GM12878 (cell line): ENCODE measurements around the gene TENT4B. TPM values are rescaled to one million over a fixed set of nuclear protein-coding genes. Genes with fewer than 3 reads are reported as not detected.

Experiments used
- ATAC-seq: fragments of 200-7000 bp; cut with Tn5 transposase; 3 replicates; pipeline ENCODE4 v1.9.1; 2020; ENCODE audit warnings: mild to moderate bottlenecking, moderate library complexity
- BruUV-seq: library from RNA; stranded (reverse); fragments of 400-500 nt; replicated peaks from 2 replicates; lab custom pipeline; 2021; lab: Mats Ljungman, UMichigan
- CTCF ChIA-PET: fragments of 300-600 bp; sonication (Branson Sonifier 250); formaldehyde crosslinking; extraction: SDS; loops from one replicate; lab custom pipeline; 2021; ENCODE audit warnings: inconsistent platforms; lab: Yijun Ruan, JAX
- POLR2A ChIA-PET: fragments of 350-600 bp; formaldehyde crosslinking; extraction: SDS; loops from one replicate; lab custom pipeline; 2021; ENCODE audit warnings: inconsistent platforms; lab: Charles Lee
- RAD21 ChIA-PET: fragments of 300-600 bp; sonication (Branson Sonifier 250); formaldehyde crosslinking; loops from one replicate; lab custom pipeline; 2023; ENCODE audit warnings: antibody characterized with exemption; ENCODE audit not compliant: unreplicated experiment; lab: Charles Lee
- SMC1A ChIA-PET: fragments of 300-600 bp; sonication (Branson Sonifier 250); formaldehyde crosslinking; loops from one replicate; lab custom pipeline; 2023; ENCODE audit not compliant: unreplicated experiment, uncharacterized antibody; lab: Charles Lee
- DNase-seq: peaks from one replicate; pipeline ENCODE4 v3.0.0-alpha.2; 2011; ENCODE audit warnings: low read depth, low spot score
- FAIRE-seq: peaks from 3 replicates; lab custom pipeline; 2011; peaks lifted over from hg19 to GRCh38; lab: Jason Lieb, UNC
- H2AFZ ChIP-seq: 2 replicates; pipeline ENCODE4 v1.6.0; 2011; ENCODE audit warnings: low read depth, low read length, control low read depth; ENCODE audit not compliant: control insufficient read depth
- H3K27ac ChIP-seq: 2 replicates; pipeline ENCODE4 v1.5.1; 2011; ENCODE audit warnings: control low read depth; ENCODE audit not compliant: control insufficient read depth, insufficient read depth
- H3K27me3 ChIP-seq, 2 experiments: replicated peaks in 1 of 2; 2 replicates each; pipeline versions ENCODE4 v1.6.0 to v1.6.1; 2011; ENCODE audit warnings: low read length in 1 of 2; ENCODE audit not compliant: control insufficient read depth in 2 of 2, insufficient read depth in 2 of 2
- H3K36me3 ChIP-seq, 2 experiments: 2 replicates each; pipeline ENCODE4 v1.5.1; 2011; ENCODE audit warnings: low read length in 1 of 2; ENCODE audit not compliant: control insufficient read depth in 2 of 2, insufficient read depth in 2 of 2
- H3K4me1 ChIP-seq: 2 replicates; pipeline ENCODE4 v1.6.1; 2011; ENCODE audit warnings: mild to moderate bottlenecking, low read length, moderate library complexity, mixed read lengths; ENCODE audit not compliant: control insufficient read depth, insufficient read depth
- H3K4me2 ChIP-seq: 2 replicates; pipeline ENCODE4 v1.6.0; 2011; ENCODE audit warnings: control low read depth; ENCODE audit not compliant: control insufficient read depth, insufficient read depth
- H3K4me3 ChIP-seq: fragments of 200-600 bp; sonication (generic); 2 replicates; pipeline ENCODE4 v1.5.1; 2016
- H3K79me2 ChIP-seq: 2 replicates; pipeline ENCODE4 v1.6.0; 2011; ENCODE audit warnings: low read length; ENCODE audit not compliant: control insufficient read depth, insufficient read depth
- H3K9ac ChIP-seq: 2 replicates; pipeline ENCODE4 v1.8.0; 2011; ENCODE audit warnings: low read length, control low read depth, mixed read lengths; ENCODE audit not compliant: control insufficient read depth, insufficient read depth
- H3K9me3 ChIP-seq: replicated peaks from 3 replicates; pipeline ENCODE4 v1.5.1; 2011; ENCODE audit warnings: mild to moderate bottlenecking, low read length; ENCODE audit not compliant: control insufficient read depth, insufficient read depth
- H4K20me1 ChIP-seq: 2 replicates; pipeline ENCODE4 v1.6.0; 2011; ENCODE audit not compliant: control insufficient read depth, insufficient read depth
- BCL3 ChIP-seq: IDR thresholded peaks from 2 replicates; pipeline ENCODE4 v1.6.1; 2011; ENCODE audit warnings: borderline replicate concordance, low read depth, mild to moderate bottlenecking, moderate library complexity, low read length; ENCODE audit not compliant: insufficient read depth, poor library complexity, severe bottlenecking
- BCLAF1 ChIP-seq: fragments of 450-650 bp; IDR thresholded peaks from 2 replicates; pipeline ENCODE4 v1.6.1; 2017; ENCODE audit warnings: antibody characterized with exemption, mild to moderate bottlenecking, moderate library complexity
- BRCA1 ChIP-seq: IDR thresholded peaks from 2 replicates; pipeline ENCODE4 v1.6.1; 2011; ENCODE audit warnings: low read depth, low read length, improper control_type of control experiment
- E2F8 ChIP-seq: fragments of 450-650 bp; IDR thresholded peaks from 2 replicates; pipeline ENCODE4 v1.6.1; 2018; ENCODE audit warnings: mild to moderate bottlenecking, low read depth, moderate library complexity; ENCODE audit not compliant: partially characterized antibody
- ESRRA ChIP-seq: IDR thresholded peaks from 2 replicates; pipeline ENCODE4 v1.6.1; 2012; ENCODE audit warnings: mild to moderate bottlenecking, low read length, improper control_type of control experiment
- GATAD2B ChIP-seq: fragments of 450-650 bp; conservative IDR thresholded peaks from 2 replicates; pipeline ENCODE4 v1.6.1; 2017; ENCODE audit warnings: low read depth, mild to moderate bottlenecking, moderate library complexity
- KAT2A ChIP-seq: conservative IDR thresholded peaks from 2 replicates; pipeline ENCODE4 v1.6.1; 2011; ENCODE audit warnings: low read depth, low read length; ENCODE audit not compliant: control insufficient read depth
- MEF2A ChIP-seq: IDR thresholded peaks from 2 replicates; pipeline ENCODE4 v1.6.1; 2011; ENCODE audit warnings: low read depth, mild to moderate bottlenecking, low read length, moderate library complexity; ENCODE audit not compliant: insufficient read depth
- RBBP5 ChIP-seq: fragments of 200-600 bp; sonication (generic); conservative IDR thresholded peaks from 2 replicates; pipeline ENCODE4 v1.6.1; 2016
- TBL1XR1 ChIP-seq: IDR thresholded peaks from 2 replicates; pipeline ENCODE4 v1.6.1; 2012; ENCODE audit warnings: low read depth, low read length, improper control_type of control experiment
- TCF12 ChIP-seq: IDR thresholded peaks from 2 replicates; pipeline ENCODE4 v1.6.1; 2011; ENCODE audit warnings: low read depth, mild to moderate bottlenecking, low read length
- ZNF592 ChIP-seq: fragments of 450-650 bp; IDR thresholded peaks from 2 replicates; pipeline ENCODE4 v1.6.1; 2017; ENCODE audit warnings: mild to moderate bottlenecking, moderate library complexity
- WGBS: methylation state at CpG from one replicate; pipeline ENCODE4 v1.1.6; 2016; ENCODE audit warnings: low lambda C conversion rate; ENCODE audit not compliant: insufficient replicate concordance, insufficient coverage; ENCODE audit errors: missing lambda C conversion rate; 5-methylcytosine and 5-hydroxymethylcytosine counted together
- in situ Hi-C: fragments of 300-500 bp; cut with MboI; formaldehyde crosslinking; loops from 9 replicates; pipeline ENCODE4 v1.14.3; 2018; ENCODE audit warnings: mixed read lengths
- intact Hi-C: fragments of 100-400 bp; cut with micrococcal nuclease; formaldehyde crosslinking; loops from one replicate; pipeline ENCODE4 v1.14.2; 2022; ENCODE audit not compliant: unreplicated experiment
- polyA plus RNA-seq, 11 experiments: library from polyadenylated mRNA; depleted of rRNA in 4 of 11; unstranded in 6 of 11; stranded (reverse) in 5 of 11; fragments of >200 nt; fragmentation: Nextera tagmentation in 4 of 11; fragmentation: Illumina TruSeq in 1 of 11; extraction: Ambion mirVana in 4 of 11; extraction: Trizol in 1 of 11; gene quantifications; 1 replicate in 1 of 11; 2 replicates in 10 of 11; pipeline versions ENCODE4 v1.2.1 to v1.2.3, GENCODE V29; 2011 to 2016; ENCODE audit warnings: inconsistent platforms in 2 of 11, missing spikeins in 2 of 11, low read depth in 1 of 11
- total RNA-seq, 4 experiments: library from RNA; depleted of rRNA in 3 of 4; stranded (reverse); fragments of >200 nt in 3 of 4; fragmentation: Illumina TruSeq in 1 of 4; extraction: Trizol in 1 of 4; gene quantifications; 2 replicates each; pipeline versions ENCODE4 v1.2.1 to v1.2.3, GENCODE V29; 2013 to 2021

The TENT4B gene
- total and polyA plus RNA-seq, 10 of the 15 experiments (the other 5 are each of a cell fraction or from before 2014, with no cell fraction given) = 4.4 to 16.7 (median 10.8) TPM

GRCh38 chr16:50261160-50261706 lies 108.1 kb downstream of the TENT4B start:
- DNase-seq = no peak
- H3K4me3 ChIP-seq = no peak overlapping the region
- H3K9ac ChIP-seq = no peak overlapping the region
- no peaks in the 10 kb centered on the region; the same call in 2 of the 3 replicates for H3K9me3 ChIP-seq
- H3K36me3 ChIP-seq = no peaks in the 10 kb centered on the region
- no peak for FAIRE-seq
- H3K4me1 ChIP-seq = peaks cover 28% of the 10 kb centered on the region
- ChIA-PET RAD21 (interaction anchor here (0.6 to 2.2 kb wide), 2 partner anchors 11 to 13 kb away, joined by 3 to 6 read pairs; no protein-coding TSS in a partner anchor), POLR2A (interaction anchor here (1.0 kb wide), 1 partner anchor 14 kb away, joined by 3 read pairs; no protein-coding TSS in a partner anchor), CTCF (interaction anchor here (1.3 kb wide), 1 partner anchor 94 kb away, joined by 4 read pairs; no protein-coding TSS in a partner anchor), SMC1A (interaction anchor here (1.4 to 1.5 kb wide), 2 partner anchors 11 to 14 kb away, joined by 4 read pairs; no protein-coding TSS in a partner anchor)
- ATAC-seq = no peak
- H3K4me2 ChIP-seq = no peak overlapping the region
- WGBS = 81% methylated on average over 9 of the region's 9 CpGs
- no peaks in the 10 kb centered on the region for H4K20me1 ChIP-seq
- no peaks in the 10 kb centered on the region; the same call in 1 of the 2 replicates for H3K79me2 ChIP-seq
- H3K27me3 ChIP-seq = no peaks in the 10 kb centered on the region; a peak in 1 of 4 replicates
- H2AFZ ChIP-seq = no peak overlapping the region
- in situ Hi-C loops (no loop called here), intact Hi-C loops (no loop called here)
- H3K27ac ChIP-seq = no peak overlapping the region
- no TSS peak for BruUV-seq
- TF ChIP-seq BCL3 (no peak), TCF12 (no peak), ZNF592 (no peak), RBBP5 (no peak), KAT2A (no peak), MEF2A (no peak), TBL1XR1 (no peak), E2F8 (no peak), BCLAF1 (no peak), BRCA1 (no peak), ESRRA (no peak), GATAD2B (no peak)
